B cell (primary cell): ENCODE measurements around the gene PMVK. TPM values are rescaled to one million over a fixed set of nuclear protein-coding genes. Genes with fewer than 3 reads are reported as not detected.

Experiments
- ATAC-seq: fragments of 200-7000 bp; cut with Tn5 transposase; one replicate; pipeline ENCODE4 v1.10.0; 2021; ENCODE audit warnings: low read depth, mild to moderate bottlenecking, moderate number of reproducible peaks, moderate library complexity
- CTCF ChIA-PET: fragments of 350-600 bp; sonication (Branson Sonifier 250); formaldehyde crosslinking; loops from one replicate; lab custom pipeline; 2021; ENCODE audit warnings: antibody characterized with exemption, inconsistent platforms; lab: Charles Lee
- POLR2A ChIA-PET: fragments of 350-600 bp; sonication (Branson Sonifier 250); formaldehyde crosslinking; loops from one replicate; lab custom pipeline; 2021; ENCODE audit warnings: antibody characterized with exemption; lab: Charles Lee
- DNase-seq: peaks from one replicate; pipeline ENCODE4 v3.0.0; 2013
- H2AFZ ChIP-seq: 2 replicates; pipeline ENCODE4 v1.6.1; 2012; ENCODE audit warnings: mild to moderate bottlenecking, low read depth, low read length; ENCODE audit not compliant: insufficient read depth, poor library complexity, severe bottlenecking
- H3K27ac ChIP-seq, 2 donors: 1 replicate in 1 of 2; 2 replicates in 1 of 2; pipeline ENCODE4 v1.5.1; 2012 to 2013; ENCODE audit warnings: low read length in 2 of 2, mild to moderate bottlenecking in 2 of 2, moderate library complexity in 1 of 2
- H3K27me3 ChIP-seq, 4 experiments: fragments of 200-600 bp in 1 of 4; sonication (generic) in 1 of 4; replicated peaks in 1 of 4; 1 replicate in 2 of 4; 2 replicates in 2 of 4; pipeline versions ENCODE4 v1.6.1 to v1.7.0; 2013 to 2016; ENCODE audit warnings: low read length in 3 of 4, mild to moderate bottlenecking in 2 of 4, mixed read lengths in 1 of 4, moderate library complexity in 1 of 4; ENCODE audit not compliant: insufficient read depth in 4 of 4, control insufficient read depth in 3 of 4; ENCODE audit errors: control extremely low read depth in 1 of 4
- H3K36me3 ChIP-seq, 2 experiments: replicated peaks in 1 of 2; 1 replicate in 1 of 2; 2 replicates in 1 of 2; pipeline versions ENCODE4 v1.6.1 to v1.7.1; 2013; ENCODE audit warnings: low read length in 1 of 2; ENCODE audit not compliant: insufficient read depth in 2 of 2, control insufficient read depth in 1 of 2; ENCODE audit errors: control extremely low read depth in 1 of 2, extremely low read depth in 1 of 2
- H3K4me1 ChIP-seq, 2 donors: fragments of 200-600 bp in 1 of 2; sonication (generic) in 1 of 2; 1 replicate in 1 of 2; 2 replicates in 1 of 2; pipeline versions ENCODE4 v1.5.1 to v1.6.1; 2013 to 2017; ENCODE audit warnings: low read length in 2 of 2; ENCODE audit not compliant: control insufficient read depth in 2 of 2, insufficient read depth in 2 of 2
- H3K4me2 ChIP-seq: replicated peaks from 2 replicates; pipeline ENCODE3; 2012; ENCODE audit warnings: mild to moderate bottlenecking, low read depth, low read length; ENCODE audit not compliant: poor library complexity, severe bottlenecking
- H3K4me3 ChIP-seq, 5 experiments: fragments of 200-600 bp in 1 of 5; sonication (generic) in 1 of 5; 1 replicate in 3 of 5; 2 replicates in 2 of 5; pipeline versions ENCODE4 v1.5.1 to v1.7.0; 2011 to 2016; ENCODE audit warnings: low read length in 4 of 5, mild to moderate bottlenecking in 4 of 5, low read depth in 2 of 5, control low read depth in 1 of 5, moderate library complexity in 1 of 5; ENCODE audit not compliant: insufficient read depth in 1 of 5; ENCODE audit errors: control extremely low read depth in 1 of 5, extremely low read depth in 1 of 5
- H3K79me2 ChIP-seq: fragments of 200-600 bp; sonication (generic); one replicate; pipeline ENCODE4 v1.6.0; 2016; ENCODE audit warnings: low read length; ENCODE audit not compliant: control insufficient read depth, insufficient read depth
- H3K9ac ChIP-seq: fragments of 200-600 bp; sonication (generic); 2 replicates; pipeline ENCODE4 v1.6.1; 2017; ENCODE audit warnings: mild to moderate bottlenecking, low read length, moderate library complexity
- H3K9me3 ChIP-seq, 3 donors: one replicate each; pipeline versions ENCODE4 v1.6.1 to v1.7.1; 2013; ENCODE audit warnings: low read length in 2 of 3; ENCODE audit not compliant: control insufficient read depth in 2 of 3, insufficient read depth in 1 of 3; ENCODE audit errors: control extremely low read depth in 1 of 3
- H4K20me1 ChIP-seq: 2 replicates; pipeline ENCODE4 v1.6.0; 2012; ENCODE audit warnings: mild to moderate bottlenecking, low read length; ENCODE audit not compliant: insufficient read depth, control insufficient read depth, poor library complexity, severe bottlenecking
- H3K27ac Mint-ChIP-seq: one replicate; pipeline ENCODE4 v1.8.0; 2021; ENCODE audit warnings: mixed read lengths
- H3K27me3 Mint-ChIP-seq: one replicate; pipeline ENCODE4 v1.8.0; 2021; ENCODE audit warnings: mixed read lengths
- H3K4me1 Mint-ChIP-seq: one replicate; pipeline ENCODE4 v1.8.0; 2021; ENCODE audit warnings: mixed read lengths
- H3K4me3 Mint-ChIP-seq: one replicate; pipeline ENCODE4 v1.8.0; 2021; ENCODE audit warnings: mixed read lengths
- H3K9me3 Mint-ChIP-seq: one replicate; pipeline ENCODE4 v1.8.0; 2022; ENCODE audit warnings: mixed read lengths; ENCODE audit not compliant: insufficient read depth
- EZH2 ChIP-seq: IDR thresholded peaks from 2 replicates; pipeline ENCODE4 v1.6.1; 2012; ENCODE audit warnings: borderline replicate concordance, low read depth, mild to moderate bottlenecking, moderate library complexity, low read length; ENCODE audit not compliant: insufficient read depth, poor library complexity, severe bottlenecking
- WGBS: methylation state at CpG from one replicate; pipeline ENCODE4 v1.1.5; 2013; ENCODE audit warnings: missing lambda C conversion rate; ENCODE audit not compliant: insufficient coverage; 5-methylcytosine and 5-hydroxymethylcytosine counted together
- intact Hi-C: fragments of 100-400 bp; cut with micrococcal nuclease; formaldehyde crosslinking; loops from one replicate; pipeline ENCODE4 v1.10.0; 2022
- polyA plus RNA-seq: library from polyadenylated mRNA; depleted of rRNA; stranded (reverse); fragments of >200 nt; gene quantifications from 2 replicates; pipeline ENCODE4 v1.2.3, GENCODE V29; 2012
- total RNA-seq, 2 donors: library from RNA; stranded (reverse); fragments of 120-200 nt in 1 of 2; gene quantifications; 1 replicate in 1 of 2; 2 replicates in 1 of 2; pipeline versions ENCODE4 v1.2.3 to v1.2.4, GENCODE V29; 2013 to 2022
- TF ChIP-seq, protein P1 (sequence below): fragments of 200-600 bp; IDR thresholded peaks from one replicate; pipeline ENCODE4 v1.8.0; 2022; ENCODE audit warnings: antibody characterized with exemption, mild to moderate bottlenecking

The PMVK gene
- total and polyA plus RNA-seq, 2 donors (not counting 1 experiment from before 2014, with no cell fraction given), result 15.0 to 15.4 TPM

DNA sequence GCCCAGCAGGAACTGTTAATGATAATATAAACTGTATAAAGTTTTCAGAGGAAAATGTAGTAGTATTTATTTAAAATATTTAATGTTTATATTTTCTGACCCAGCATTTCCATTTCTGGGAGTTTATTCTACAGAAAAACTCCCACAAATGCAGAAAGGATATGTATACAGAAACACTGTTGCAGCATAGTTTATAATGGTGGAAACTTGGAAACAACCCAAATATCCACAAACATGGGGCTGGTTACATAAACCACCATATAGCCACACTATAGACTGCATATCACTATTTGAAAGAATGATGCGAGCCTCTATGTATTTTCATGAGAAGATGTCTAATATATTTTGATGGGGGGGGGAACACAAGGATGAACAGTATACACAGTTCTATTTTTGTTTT is 34.9 kb downstream of the PMVK start:
- H3K4me2 ChIP-seq, result no peak overlapping the region
- H3K4me1 ChIP-seq, result no peaks in the 10 kb centered on the region
- ATAC-seq, result no peak
- ChIA-PET POLR2A (no interaction called here), CTCF (no interaction called here)
- no peak for DNase-seq
- no peaks in the 10 kb centered on the region for H3K9me3 ChIP-seq
- H3K9ac ChIP-seq, result no peak overlapping the region
- H3K9me3 Mint-ChIP-seq, result no peaks in the 10 kb centered on the region
- H3K27me3 ChIP-seq, result no peaks in the 10 kb centered on the region
- no peak overlapping the region for H3K27ac ChIP-seq
- no peak overlapping the region for H2AFZ ChIP-seq
- no peaks in the 10 kb centered on the region for H3K27me3 Mint-ChIP-seq
- TF ChIP-seq, protein P1, sequence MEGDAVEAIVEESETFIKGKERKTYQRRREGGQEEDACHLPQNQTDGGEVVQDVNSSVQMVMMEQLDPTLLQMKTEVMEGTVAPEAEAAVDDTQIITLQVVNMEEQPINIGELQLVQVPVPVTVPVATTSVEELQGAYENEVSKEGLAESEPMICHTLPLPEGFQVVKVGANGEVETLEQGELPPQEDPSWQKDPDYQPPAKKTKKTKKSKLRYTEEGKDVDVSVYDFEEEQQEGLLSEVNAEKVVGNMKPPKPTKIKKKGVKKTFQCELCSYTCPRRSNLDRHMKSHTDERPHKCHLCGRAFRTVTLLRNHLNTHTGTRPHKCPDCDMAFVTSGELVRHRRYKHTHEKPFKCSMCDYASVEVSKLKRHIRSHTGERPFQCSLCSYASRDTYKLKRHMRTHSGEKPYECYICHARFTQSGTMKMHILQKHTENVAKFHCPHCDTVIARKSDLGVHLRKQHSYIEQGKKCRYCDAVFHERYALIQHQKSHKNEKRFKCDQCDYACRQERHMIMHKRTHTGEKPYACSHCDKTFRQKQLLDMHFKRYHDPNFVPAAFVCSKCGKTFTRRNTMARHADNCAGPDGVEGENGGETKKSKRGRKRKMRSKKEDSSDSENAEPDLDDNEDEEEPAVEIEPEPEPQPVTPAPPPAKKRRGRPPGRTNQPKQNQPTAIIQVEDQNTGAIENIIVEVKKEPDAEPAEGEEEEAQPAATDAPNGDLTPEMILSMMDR, result no peak
- TF ChIP-seq EZH2, result no peak
- no peaks in the 10 kb centered on the region for H3K36me3 ChIP-seq
- H4K20me1 ChIP-seq, result no peaks in the 10 kb centered on the region
- H3K4me3 Mint-ChIP-seq, result no peak overlapping the region
- H3K4me3 ChIP-seq, result no peak overlapping the region
- H3K4me1 Mint-ChIP-seq, result no peaks in the 10 kb centered on the region
- H3K27ac Mint-ChIP-seq, result no peak overlapping the region
- intact Hi-C loops, result no loop called here
- no CpG with 5 or more reads among the region's 1 CpG for WGBS
- H3K79me2 ChIP-seq, result no peaks in the 10 kb centered on the region

DNA sequence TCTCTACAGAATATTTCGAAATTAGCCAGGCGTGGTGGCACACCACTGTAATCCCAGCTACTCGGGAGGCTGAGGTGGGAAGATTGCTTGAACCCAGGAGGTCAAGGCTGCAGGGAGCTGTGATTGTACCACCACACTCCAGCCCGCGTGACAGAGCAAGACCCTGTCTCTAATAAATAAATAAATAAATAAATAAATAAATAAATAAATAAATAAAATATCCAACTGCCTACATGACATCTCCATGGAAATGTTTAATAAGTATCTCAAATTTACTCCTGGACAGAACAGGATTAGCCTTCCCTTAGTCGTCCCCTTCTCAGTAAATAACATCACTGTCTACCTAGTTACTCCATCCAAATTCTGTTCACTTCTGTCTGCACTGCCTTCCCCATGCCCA is 37.5 kb downstream of the PMVK start:
- Histone ChIP-seq H3K4me1 (no peaks in the 10 kb centered on the region), H4K20me1 (no peaks in the 10 kb centered on the region), H2AFZ (no peak overlapping the region), H3K27ac (no peak overlapping the region), H3K36me3 (no peaks in the 10 kb centered on the region), H3K9me3 (no peaks in the 10 kb centered on the region), H3K9ac (no peak overlapping the region), H3K79me2 (no peaks in the 10 kb centered on the region), H3K4me3 (no peak overlapping the region), H3K4me2 (no peak overlapping the region), H3K27me3 (no peaks in the 10 kb centered on the region)
- 100% methylated on average over 4 of the region's 6 CpGs for WGBS
- POLR2A ChIA-PET, result no interaction called here
- no peaks in the 10 kb centered on the region for H3K4me1 Mint-ChIP-seq
- no peaks in the 10 kb centered on the region for H3K9me3 Mint-ChIP-seq
- DNase-seq, result no peak
- CTCF ChIA-PET, result no interaction called here
- no peak overlapping the region for H3K4me3 Mint-ChIP-seq
- no peak overlapping the region for H3K27ac Mint-ChIP-seq
- TF ChIP-seq EZH2, result no peak
- TF ChIP-seq, protein P1, result no peak
- intact Hi-C loops, result no loop called here
- ATAC-seq, result no peak
- no peaks in the 10 kb centered on the region for H3K27me3 Mint-ChIP-seq
